Measurements from ENCODE around the gene HOXD8.

HOXD8 gene

DNA sequence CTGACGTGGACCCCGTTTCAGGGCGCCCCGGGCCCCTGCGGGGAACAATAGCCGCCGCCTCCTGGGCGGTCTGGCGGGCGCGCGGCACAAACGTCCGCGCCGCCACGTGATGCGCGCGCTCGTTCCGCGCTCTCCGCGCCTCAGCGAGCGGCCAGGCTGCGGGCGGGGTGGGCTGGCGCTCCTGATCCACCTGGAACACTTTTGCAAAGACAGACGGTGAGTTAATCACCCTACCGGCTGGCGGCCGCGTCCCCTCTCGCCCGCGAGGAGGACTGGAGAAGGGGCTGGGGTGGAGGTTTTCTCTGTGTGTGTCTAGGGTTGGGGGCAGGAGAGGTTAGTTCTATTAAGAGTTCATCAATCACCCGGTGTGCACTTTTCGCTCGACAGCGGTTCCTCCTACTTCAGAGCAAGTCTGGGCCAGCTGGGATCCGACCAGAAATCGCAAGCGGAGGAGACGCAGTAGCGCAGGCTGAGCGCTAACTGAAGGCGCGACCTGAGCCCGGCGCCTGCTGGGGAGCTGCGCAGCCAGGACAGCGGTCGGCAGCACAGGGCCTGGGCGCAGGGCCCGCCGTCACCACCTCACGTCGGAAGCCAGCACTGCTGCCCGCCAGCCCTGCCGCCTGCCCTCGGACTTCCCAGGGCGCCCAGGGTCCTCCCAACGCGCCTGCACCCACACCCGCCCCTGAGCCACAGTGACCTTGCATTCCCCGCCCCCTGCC, 48.7 kb downstream of the HOXD8 start:
- TF ChIP-seq, protein P1, sequence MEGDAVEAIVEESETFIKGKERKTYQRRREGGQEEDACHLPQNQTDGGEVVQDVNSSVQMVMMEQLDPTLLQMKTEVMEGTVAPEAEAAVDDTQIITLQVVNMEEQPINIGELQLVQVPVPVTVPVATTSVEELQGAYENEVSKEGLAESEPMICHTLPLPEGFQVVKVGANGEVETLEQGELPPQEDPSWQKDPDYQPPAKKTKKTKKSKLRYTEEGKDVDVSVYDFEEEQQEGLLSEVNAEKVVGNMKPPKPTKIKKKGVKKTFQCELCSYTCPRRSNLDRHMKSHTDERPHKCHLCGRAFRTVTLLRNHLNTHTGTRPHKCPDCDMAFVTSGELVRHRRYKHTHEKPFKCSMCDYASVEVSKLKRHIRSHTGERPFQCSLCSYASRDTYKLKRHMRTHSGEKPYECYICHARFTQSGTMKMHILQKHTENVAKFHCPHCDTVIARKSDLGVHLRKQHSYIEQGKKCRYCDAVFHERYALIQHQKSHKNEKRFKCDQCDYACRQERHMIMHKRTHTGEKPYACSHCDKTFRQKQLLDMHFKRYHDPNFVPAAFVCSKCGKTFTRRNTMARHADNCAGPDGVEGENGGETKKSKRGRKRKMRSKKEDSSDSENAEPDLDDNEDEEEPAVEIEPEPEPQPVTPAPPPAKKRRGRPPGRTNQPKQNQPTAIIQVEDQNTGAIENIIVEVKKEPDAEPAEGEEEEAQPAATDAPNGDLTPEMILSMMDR (IDR thresholded peaks at IDR 0.05; ENCODE audit: low read length, missing control alignments), result no peak
- no peak overlapping the region for H3K4me3 ChIP-seq (replicated peaks; ENCODE audit: low read depth, low read length)
- DNase-seq (ENCODE audit: low read depth), result no peak

- TF ChIP-seq, protein P1 (IDR thresholded peaks at IDR 0.05; ENCODE audit: low read length, missing control alignments), result no peak
- DNase-seq (ENCODE audit: low read depth), result no peak
- H3K4me3 ChIP-seq (replicated peaks; ENCODE audit: low read depth, low read length), result no peak overlapping the region
These were observed 49.3 kb downstream of the HOXD8 start for GRCh38 chr2:176178757-176179295.

DNA sequence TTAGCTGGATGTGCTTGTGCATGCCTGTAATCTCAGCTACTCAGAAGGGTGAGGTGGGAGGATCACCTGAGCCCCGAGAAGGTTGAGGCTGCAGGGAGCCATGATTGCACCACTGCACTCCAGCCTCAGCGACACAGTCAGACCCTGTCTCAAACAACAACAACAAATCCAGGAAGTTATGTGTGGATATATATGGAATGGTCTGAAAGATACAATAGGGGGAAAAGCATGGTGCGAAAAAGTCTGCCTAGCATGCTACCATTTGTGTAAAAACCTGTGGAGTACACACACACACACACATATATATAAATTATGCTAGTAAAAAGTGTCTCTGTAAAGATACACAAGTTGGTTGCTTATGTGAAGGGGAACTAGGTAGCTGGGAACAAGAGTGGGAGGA, 52.0 kb downstream of the HOXD8 start:
- H3K4me3 ChIP-seq (replicated peaks; ENCODE audit: low read depth, low read length), result no peak overlapping the region
- DNase-seq (ENCODE audit: low read depth), result no peak
- TF ChIP-seq, protein P1 (IDR thresholded peaks at IDR 0.05; ENCODE audit: low read length, missing control alignments), result no peak
